Pancreas (tissue), 10 donors: Measurements from ENCODE around the gene C9orf153. TPM values are rescaled to one million over a fixed set of nuclear protein-coding genes. Genes with fewer than 3 reads are reported as not detected.

ENCODE experiments used
- ATAC-seq, 4 donors: fragments of 200-7000 bp; cut with Tn5 transposase; one replicate each; pipeline versions ENCODE4 v1.8.0 to v1.9.1; 2020; ENCODE audit warnings: mild to moderate bottlenecking in 4 of 4, moderate library complexity in 4 of 4
- DNase-seq, 6 donors: peaks; one replicate each; pipeline ENCODE4 v3.0.0-alpha.2; 2020
- FAIRE-seq: peaks from 2 replicates; lab custom pipeline; 2012; peaks lifted over from hg19 to GRCh38; lab: Jason Lieb, UNC
- H3K27ac ChIP-seq, 4 donors: fragments of 200-600 bp; sonication (generic); 1 replicate in 3 of 4; 2 replicates in 1 of 4; pipeline versions ENCODE4 v1.5.0 to v1.8.0; 2020
- H3K27me3 ChIP-seq, 4 donors: fragments of 200-600 bp; one replicate each; pipeline ENCODE4 v1.8.0; 2021
- H3K36me3 ChIP-seq, 3 donors: fragments of 200-600 bp; sonication (generic) in 1 of 3; one replicate each; pipeline versions ENCODE4 v1.5.0 to v1.8.0; 2020 to 2021
- H3K4me1 ChIP-seq, 3 donors: fragments of 200-600 bp; one replicate each; pipeline ENCODE4 v1.8.0; 2021
- H3K4me3 ChIP-seq, 4 donors: fragments of 200-600 bp; sonication (generic) in 2 of 4; one replicate each; pipeline versions ENCODE4 v1.5.0 to v1.8.0; 2020 to 2021
- H3K9me3 ChIP-seq, 4 donors: fragments of 200-600 bp; one replicate each; pipeline ENCODE4 v1.8.0; 2021
- CTCF ChIP-seq, 4 donors: fragments of 200-600 bp; sonication (generic) in 3 of 4; IDR thresholded peaks; one replicate each; pipeline versions ENCODE4 v1.5.0 to v1.8.0; 2021; ENCODE audit warnings: antibody characterized with exemption in 4 of 4
- WGBS, 2 donors: extraction: QIAGEN DNeasy Blood & Tissue Kit; methylation state at CpG; one replicate each; pipeline ENCODE4 v1.1.7; 2013; 5-methylcytosine and 5-hydroxymethylcytosine counted together
- intact Hi-C, 3 donors: fragments of 100-400 bp; cut with DNase I; formaldehyde crosslinking; loops; one replicate each; pipeline versions ENCODE4 v1.11.1 to v1.14.2; 2022
- polyA plus RNA-seq, 2 donors: library from polyadenylated mRNA; stranded (reverse); fragments of 200-250 nt; gene quantifications; one replicate each; pipeline ENCODE4 v1.2.3, GENCODE V29; 2013
- total RNA-seq, 6 donors: library from RNA; stranded (reverse); fragmentation: NEBNext Ultra II Directional in 4 of 6; extraction: Animal tissue kit (Norgen Biotek cat#: 25700) in 4 of 6; gene quantifications; one replicate each; pipeline versions ENCODE4 v1.2.1 to v1.2.4, GENCODE V29; 2021 to 2023
- donor health status: healthy with polysubstance abuse.
- donor health status: DM: no; HTN: no; CAD: no; lungs with moderate emphysema.
- donor health status: DM: no; HTN: no; CAD: no.
- donor health status: control.
- donor health status: control.
- donor health status: Bipolar disorder and iron deficiency.
- donor health status: DM: yes; HTN: yes; CAD: no.
- donor health status: DM: no; HTN: no; CAD: no.
- donor health status: DM: no; HTN: no; CAD: no.
- donor health status: DM: yes; HTN: yes; CAD: no.

Gene C9orf153
- total and polyA plus RNA-seq, 8 donors = 0.12 to 0.42 (median 0.13) TPM; not detected in 4

- Histone ChIP-seq H3K36me3 (no peaks in the 10 kb centered on the region), H3K4me1 (no peaks in the 10 kb centered on the region), H3K27me3 (no peaks in the 10 kb centered on the region), H3K27ac (no peak overlapping the region), H3K4me3 (no peak overlapping the region), H3K9me3 (no peaks in the 10 kb centered on the region)
- FAIRE-seq (no peak), DNase-seq (no peak), ATAC-seq (no peak)
- WGBS, 2 donors = 79 to 80% methylated on average over 3 of the region's 3 CpGs
- intact Hi-C loops = no loop called here
- no peak for TF ChIP-seq CTCF (IDR thresholded peaks at IDR 0.05)
These were observed 77.8 kb downstream of the C9orf153 start for GRCh38 chr9:86181379-86182315.

GRCh38 chr9:86178503-86178902 is 81.0 kb downstream of the C9orf153 start:
- 93 to 95% methylated on average over 5 of the region's 5 CpGs for WGBS, 2 donors
- Histone ChIP-seq H3K9me3 (no peaks in the 10 kb centered on the region), H3K27ac (no peak overlapping the region), H3K4me1 (no peaks in the 10 kb centered on the region), H3K36me3 (no peaks in the 10 kb centered on the region), H3K27me3 (no peaks in the 10 kb centered on the region), H3K4me3 (no peak overlapping the region)
- intact Hi-C loops = no loop called here
- FAIRE-seq (no peak), ATAC-seq (no peak), DNase-seq (no peak)
- no peak for TF ChIP-seq CTCF (IDR thresholded peaks at IDR 0.05)

- 51 to 79% methylated on average over 1 of the region's 1 CpG for WGBS, 2 donors
- no peak for TF ChIP-seq CTCF (IDR thresholded peaks at IDR 0.05)
- H3K4me1 ChIP-seq = no peaks in the 10 kb centered on the region
- intact Hi-C loops = no loop called here
- DNase-seq = no peak
- no peak for FAIRE-seq
- H3K9me3 ChIP-seq = no peaks in the 10 kb centered on the region
- H3K4me3 ChIP-seq = no peak overlapping the region
- H3K27me3 ChIP-seq = no peaks in the 10 kb centered on the region
- H3K36me3 ChIP-seq = no peaks in the 10 kb centered on the region
- H3K27ac ChIP-seq = no peak overlapping the region
- ATAC-seq = no peak
These were observed 81.5 kb downstream of the C9orf153 start for GRCh38 chr9:86177995-86178394.

- DNase-seq = no peak
- TF ChIP-seq CTCF (IDR thresholded peaks at IDR 0.05) = no peak
- no peak overlapping the region for H3K27ac ChIP-seq
- H3K9me3 ChIP-seq = no peaks in the 10 kb centered on the region
- FAIRE-seq = no peak
- WGBS, 2 donors = 53 to 56% methylated on average over 5 of the region's 5 CpGs
- no peaks in the 10 kb centered on the region for H3K36me3 ChIP-seq
- intact Hi-C loops = no loop called here
- peak in 2 of 4 donors; percentile 34 to 65 for ATAC-seq
- H3K4me1 ChIP-seq = no peaks in the 10 kb centered on the region
- H3K4me3 ChIP-seq = no peak overlapping the region
- H3K27me3 ChIP-seq = no peaks in the 10 kb centered on the region
These were observed 83.0 kb downstream of the C9orf153 start for GRCh38 chr9:86176468-86176867.
